SK-N-SH (cell line): ENCODE measurements around the gene GNS. TPM values are rescaled to one million over a fixed set of nuclear protein-coding genes. Genes with fewer than 3 reads are reported as not detected.

Source experiments
- CTCF ChIA-PET: fragments of 300-600, 350-600 bp; formaldehyde crosslinking; extraction: SDS; loops from one replicate; lab custom pipeline; 2021; lab: Yijun Ruan, JAX
- POLR2A ChIA-PET: fragments of 350-600 bp; sonication (Branson Sonifier 250); formaldehyde crosslinking; extraction: SDS; loops from one replicate; lab custom pipeline; 2020; ENCODE audit warnings: antibody characterized with exemption, inconsistent platforms; lab: Yijun Ruan, JAX
- DNase-seq: peaks from one replicate; pipeline ENCODE4 v3.0.0; 2012
- H2AFZ ChIP-seq: fragments of 200-600 bp; sonication (generic); 2 replicates; pipeline ENCODE4 v1.8.1; 2016; ENCODE audit warnings: antibody characterized with exemption, mild to moderate bottlenecking, low read depth
- H3F3A ChIP-seq: fragments of 200-600 bp; sonication (generic); replicated peaks from 2 replicates; pipeline ENCODE3; 2016; ENCODE audit warnings: antibody characterized with exemption, mild to moderate bottlenecking; ENCODE audit not compliant: insufficient read depth
- H3K27ac ChIP-seq, 2 experiments: fragments of 200-500 bp in 1 of 2; fragments of 200-600 bp in 1 of 2; sonication (Bioruptor generic) in 1 of 2; sonication (generic), shearing (Covaris generic) in 1 of 2; 2 replicates each; pipeline versions ENCODE4 v1.5.1 to v1.6.1; 2014 to 2016; ENCODE audit warnings: low read depth in 2 of 2, inconsistent platforms in 1 of 2, low read length in 1 of 2, mild to moderate bottlenecking in 1 of 2, mixed read lengths in 1 of 2
- H3K27me3 ChIP-seq: fragments of 200-600 bp; sonication (generic), shearing (Covaris generic); 2 replicates; pipeline ENCODE4 v1.6.1; 2016; ENCODE audit warnings: mixed run types; ENCODE audit not compliant: insufficient read depth
- H3K36me3 ChIP-seq, 2 experiments: fragments of 200-500 bp in 1 of 2; fragments of 200-600 bp in 1 of 2; sonication (Bioruptor generic) in 1 of 2; sonication (generic) in 1 of 2; replicated peaks in 1 of 2; 2 replicates each; pipeline versions ENCODE3 to v1.5.1; 2014 to 2016; ENCODE audit warnings: low read length in 1 of 2, mild to moderate bottlenecking in 1 of 2; ENCODE audit not compliant: insufficient read depth in 2 of 2, control insufficient read depth in 1 of 2
- H3K4me1 ChIP-seq, 2 experiments: fragments of 200-500 bp in 1 of 2; fragments of 200-600 bp in 1 of 2; sonication (Bioruptor generic) in 1 of 2; sonication (generic), shearing (Covaris generic) in 1 of 2; 2 replicates each; pipeline versions ENCODE4 v1.5.1 to v1.6.1; 2014 to 2016; ENCODE audit warnings: low read depth in 1 of 2, low read length in 1 of 2, mixed run types in 1 of 2; ENCODE audit not compliant: insufficient read depth in 2 of 2, control insufficient read depth in 1 of 2
- H3K4me2 ChIP-seq: fragments of 200-600 bp; sonication (generic), shearing (Covaris generic); 2 replicates; pipeline ENCODE4 v1.6.1; 2017; ENCODE audit warnings: mixed run types
- H3K4me3 ChIP-seq, 2 experiments: fragments of 200-500 bp in 1 of 2; fragments of 200-600 bp in 1 of 2; sonication (Bioruptor generic) in 1 of 2; sonication (generic), shearing (Covaris generic) in 1 of 2; 2 replicates each; pipeline versions ENCODE4 v1.5.1 to v1.8.1; 2014 to 2016; ENCODE audit warnings: low read depth in 2 of 2, inconsistent platforms in 1 of 2, low read length in 1 of 2, mild to moderate bottlenecking in 1 of 2, mixed read lengths in 1 of 2, moderate library complexity in 1 of 2
- H3K79me2 ChIP-seq: fragments of 200-600 bp; sonication (generic); 2 replicates; pipeline ENCODE4 v1.8.1; 2017; ENCODE audit warnings: mild to moderate bottlenecking; ENCODE audit not compliant: insufficient read depth
- H3K9ac ChIP-seq: fragments of 200-600 bp; sonication (generic); 2 replicates; pipeline ENCODE4 v1.6.1; 2017; ENCODE audit warnings: mixed run types
- H3K9me2 ChIP-seq: fragments of 200-600 bp; sonication (generic); 2 replicates; pipeline ENCODE4 v1.6.1; 2017; ENCODE audit warnings: mixed run types
- H3K9me3 ChIP-seq: fragments of 200-600 bp; sonication (generic); 2 replicates; pipeline ENCODE4 v1.6.1; 2017; ENCODE audit warnings: mixed run types, mild to moderate bottlenecking, moderate library complexity
- H4K20me1 ChIP-seq: fragments of 200-600 bp; sonication (generic); 2 replicates; pipeline ENCODE4 v1.6.1; 2017; ENCODE audit warnings: mild to moderate bottlenecking, mixed run types; ENCODE audit not compliant: insufficient read depth
- EZH2phosphoT487 ChIP-seq: fragments of 200-600 bp; sonication (generic); IDR thresholded peaks from 2 replicates; pipeline ENCODE4 v1.6.1; 2017; ENCODE audit warnings: low read depth, mixed run types, mild to moderate bottlenecking, antibody characterized with exemption, moderate library complexity, borderline replicate concordance
- FOXJ3 ChIP-seq: sonication (generic); formaldehyde crosslinking; IDR thresholded peaks from 2 replicates; pipeline ENCODE4 v1.5.1; 2020; ENCODE audit warnings: mild to moderate bottlenecking, missing genetic modification reagents
- GABPA ChIP-seq: IDR thresholded peaks from 2 replicates; pipeline ENCODE4 v1.4.0; 2012; ENCODE audit warnings: low read depth, mild to moderate bottlenecking
- MXI1 ChIP-seq: IDR thresholded peaks from 2 replicates; pipeline ENCODE4 v1.6.1; 2012; ENCODE audit warnings: mild to moderate bottlenecking, low read depth, low read length, improper control_type of control experiment
- NFIC ChIP-seq: IDR thresholded peaks from 2 replicates; pipeline ENCODE4 v1.4.0; 2012; ENCODE audit warnings: borderline replicate concordance
- NRF1 ChIP-seq: IDR thresholded peaks from 2 replicates; pipeline ENCODE4 v1.6.1; 2012; ENCODE audit warnings: low read depth, mild to moderate bottlenecking, low read length
- RCOR1 ChIP-seq: fragments of 150-350 bp; IDR thresholded peaks from 2 replicates; pipeline ENCODE4 v1.6.1; 2017; ENCODE audit warnings: antibody characterized with exemption, low read length
- RXRA ChIP-seq: IDR thresholded peaks from 2 replicates; pipeline ENCODE4 v1.4.0; 2012; ENCODE audit warnings: low read depth, mild to moderate bottlenecking, borderline replicate concordance
- TAF1 ChIP-seq: IDR thresholded peaks from 2 replicates; pipeline ENCODE4 v1.6.1; 2012; ENCODE audit warnings: low read depth, mild to moderate bottlenecking, low read length, moderate library complexity, borderline replicate concordance
- WGBS: methylation state at CpG from one replicate; pipeline ENCODE4 v1.1.6; 2017; ENCODE audit warnings: low lambda C conversion rate; 5-methylcytosine and 5-hydroxymethylcytosine counted together
- polyA plus RNA-seq, 3 experiments: library from polyadenylated mRNA; depleted of rRNA; stranded (reverse); fragments of >200 nt; gene quantifications; 2 replicates each; pipeline ENCODE4 v1.2.3, GENCODE V29; 2012
- TF ChIP-seq, protein P1 (sequence below): IDR thresholded peaks from 2 replicates; pipeline ENCODE4 v1.4.0; 2012; ENCODE audit warnings: low read depth
- TF ChIP-seq, protein P2 (sequence below): IDR thresholded peaks from 2 replicates; pipeline ENCODE4 v1.4.0; 2012; ENCODE audit warnings: low read depth, borderline replicate concordance
- TF ChIP-seq, protein P3 (sequence below): IDR thresholded peaks from 2 replicates; pipeline ENCODE4; 2012
- TF ChIP-seq, protein P4 (sequence below): fragments of 200-600 bp; sonication (generic); IDR thresholded peaks from 2 replicates; pipeline ENCODE4 v1.6.1; 2017; ENCODE audit warnings: antibody characterized with exemption, mild to moderate bottlenecking, moderate library complexity
- TF ChIP-seq, protein P5 (sequence below): IDR thresholded peaks from 2 replicates; pipeline ENCODE4 v1.6.1; 2012; ENCODE audit warnings: mild to moderate bottlenecking, low read depth, low read length, moderate library complexity
- TF ChIP-seq, protein P6 (sequence below): fragments of 150-350 bp; IDR thresholded peaks from 2 replicates; pipeline ENCODE4 v1.6.1; 2016; ENCODE audit warnings: mild to moderate bottlenecking, low read depth, low read length

Gene GNS
- polyA plus RNA-seq, 1 of the 3 experiments (the other 2 are of a cell fraction): 74.8 TPM

DNA sequence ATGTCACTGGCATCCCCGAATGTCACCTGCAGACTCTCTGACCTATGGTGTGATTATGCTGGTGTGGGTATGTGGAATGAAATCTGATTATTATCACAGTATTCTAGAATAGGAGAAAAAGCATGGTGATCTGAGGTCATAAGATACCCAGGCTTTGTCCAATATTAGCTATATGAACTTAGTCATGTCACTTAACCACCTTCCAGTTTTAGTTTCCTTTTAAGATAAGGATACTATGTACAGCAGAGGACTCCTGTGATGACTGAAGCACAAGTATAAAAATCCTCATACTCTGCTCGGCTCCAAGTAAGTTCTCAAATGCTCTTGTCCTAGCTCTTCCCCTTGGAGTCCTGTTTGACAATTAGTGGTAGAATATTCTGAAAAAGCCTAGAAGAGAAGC is 2.8 kb downstream of the GNS start (continued):
- TF ChIP-seq, protein P1, sequence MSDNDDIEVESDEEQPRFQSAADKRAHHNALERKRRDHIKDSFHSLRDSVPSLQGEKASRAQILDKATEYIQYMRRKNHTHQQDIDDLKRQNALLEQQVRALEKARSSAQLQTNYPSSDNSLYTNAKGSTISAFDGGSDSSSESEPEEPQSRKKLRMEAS: no peak
- TF ChIP-seq GABPA: no peak
- TF ChIP-seq, protein P2, sequence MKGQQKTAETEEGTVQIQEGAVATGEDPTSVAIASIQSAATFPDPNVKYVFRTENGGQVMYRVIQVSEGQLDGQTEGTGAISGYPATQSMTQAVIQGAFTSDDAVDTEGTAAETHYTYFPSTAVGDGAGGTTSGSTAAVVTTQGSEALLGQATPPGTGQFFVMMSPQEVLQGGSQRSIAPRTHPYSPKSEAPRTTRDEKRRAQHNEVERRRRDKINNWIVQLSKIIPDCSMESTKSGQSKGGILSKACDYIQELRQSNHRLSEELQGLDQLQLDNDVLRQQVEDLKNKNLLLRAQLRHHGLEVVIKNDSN: no peak
- no peak for TF ChIP-seq EZH2phosphoT487
- TF ChIP-seq, protein P3, sequence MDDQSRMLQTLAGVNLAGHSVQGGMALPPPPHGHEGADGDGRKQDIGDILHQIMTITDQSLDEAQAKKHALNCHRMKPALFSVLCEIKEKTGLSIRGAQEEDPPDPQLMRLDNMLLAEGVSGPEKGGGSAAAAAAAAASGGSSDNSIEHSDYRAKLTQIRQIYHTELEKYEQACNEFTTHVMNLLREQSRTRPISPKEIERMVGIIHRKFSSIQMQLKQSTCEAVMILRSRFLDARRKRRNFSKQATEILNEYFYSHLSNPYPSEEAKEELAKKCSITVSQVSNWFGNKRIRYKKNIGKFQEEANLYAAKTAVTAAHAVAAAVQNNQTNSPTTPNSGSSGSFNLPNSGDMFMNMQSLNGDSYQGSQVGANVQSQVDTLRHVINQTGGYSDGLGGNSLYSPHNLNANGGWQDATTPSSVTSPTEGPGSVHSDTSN: no peak
- no peak for TF ChIP-seq RCOR1
- no peak for TF ChIP-seq MXI1

DNA sequence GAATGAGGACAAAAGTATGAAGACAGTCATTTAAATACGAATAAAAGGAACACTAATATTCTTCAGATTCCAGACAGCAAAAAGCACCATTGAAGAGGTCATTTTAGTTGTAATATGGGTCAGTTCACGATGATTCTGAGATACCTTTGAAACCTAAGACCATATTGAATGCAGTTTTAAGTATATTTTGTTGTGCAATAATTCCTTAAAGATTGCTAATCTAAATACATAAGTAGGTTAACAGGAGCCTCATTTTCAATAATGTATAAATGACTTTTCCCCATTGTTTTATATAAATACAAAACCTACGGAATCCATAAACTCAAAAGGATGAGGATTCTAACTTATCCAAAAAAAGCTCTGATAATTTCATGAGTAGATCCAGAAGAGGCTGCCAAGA is 5.8 kb downstream of the GNS start:
- H3K79me2 ChIP-seq: peaks cover 46% of the 10 kb centered on the region
- H3K27me3 ChIP-seq: no peaks in the 10 kb centered on the region
- H3K4me1 ChIP-seq: peaks cover 3 to 5% of the 10 kb centered on the region in 2 experiments; a peak in 2 of 4 replicates
- no peak overlapping the region for H2AFZ ChIP-seq
- H3K27ac ChIP-seq: peak overlapping the region in 1 of 2 experiments; percentile 72; a peak in 2 of 4 replicates
- POLR2A ChIA-PET: no interaction called here
- peak overlapping the region; percentile 54 for H3K4me2 ChIP-seq
- H3K9ac ChIP-seq: peak overlapping the region; percentile 1; the same call in 1 of the 2 replicates
- no peaks in the 10 kb centered on the region for H3K9me3 ChIP-seq
- TF ChIP-seq, protein P4, sequence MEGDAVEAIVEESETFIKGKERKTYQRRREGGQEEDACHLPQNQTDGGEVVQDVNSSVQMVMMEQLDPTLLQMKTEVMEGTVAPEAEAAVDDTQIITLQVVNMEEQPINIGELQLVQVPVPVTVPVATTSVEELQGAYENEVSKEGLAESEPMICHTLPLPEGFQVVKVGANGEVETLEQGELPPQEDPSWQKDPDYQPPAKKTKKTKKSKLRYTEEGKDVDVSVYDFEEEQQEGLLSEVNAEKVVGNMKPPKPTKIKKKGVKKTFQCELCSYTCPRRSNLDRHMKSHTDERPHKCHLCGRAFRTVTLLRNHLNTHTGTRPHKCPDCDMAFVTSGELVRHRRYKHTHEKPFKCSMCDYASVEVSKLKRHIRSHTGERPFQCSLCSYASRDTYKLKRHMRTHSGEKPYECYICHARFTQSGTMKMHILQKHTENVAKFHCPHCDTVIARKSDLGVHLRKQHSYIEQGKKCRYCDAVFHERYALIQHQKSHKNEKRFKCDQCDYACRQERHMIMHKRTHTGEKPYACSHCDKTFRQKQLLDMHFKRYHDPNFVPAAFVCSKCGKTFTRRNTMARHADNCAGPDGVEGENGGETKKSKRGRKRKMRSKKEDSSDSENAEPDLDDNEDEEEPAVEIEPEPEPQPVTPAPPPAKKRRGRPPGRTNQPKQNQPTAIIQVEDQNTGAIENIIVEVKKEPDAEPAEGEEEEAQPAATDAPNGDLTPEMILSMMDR: no peak
- TF ChIP-seq, protein P2: no peak
- TF ChIP-seq FOXJ3 (no peak), RXRA (no peak), NRF1 (no peak), NFIC (no peak), TAF1 (no peak)
- TF ChIP-seq, protein P3: no peak
- TF ChIP-seq, protein P5, sequence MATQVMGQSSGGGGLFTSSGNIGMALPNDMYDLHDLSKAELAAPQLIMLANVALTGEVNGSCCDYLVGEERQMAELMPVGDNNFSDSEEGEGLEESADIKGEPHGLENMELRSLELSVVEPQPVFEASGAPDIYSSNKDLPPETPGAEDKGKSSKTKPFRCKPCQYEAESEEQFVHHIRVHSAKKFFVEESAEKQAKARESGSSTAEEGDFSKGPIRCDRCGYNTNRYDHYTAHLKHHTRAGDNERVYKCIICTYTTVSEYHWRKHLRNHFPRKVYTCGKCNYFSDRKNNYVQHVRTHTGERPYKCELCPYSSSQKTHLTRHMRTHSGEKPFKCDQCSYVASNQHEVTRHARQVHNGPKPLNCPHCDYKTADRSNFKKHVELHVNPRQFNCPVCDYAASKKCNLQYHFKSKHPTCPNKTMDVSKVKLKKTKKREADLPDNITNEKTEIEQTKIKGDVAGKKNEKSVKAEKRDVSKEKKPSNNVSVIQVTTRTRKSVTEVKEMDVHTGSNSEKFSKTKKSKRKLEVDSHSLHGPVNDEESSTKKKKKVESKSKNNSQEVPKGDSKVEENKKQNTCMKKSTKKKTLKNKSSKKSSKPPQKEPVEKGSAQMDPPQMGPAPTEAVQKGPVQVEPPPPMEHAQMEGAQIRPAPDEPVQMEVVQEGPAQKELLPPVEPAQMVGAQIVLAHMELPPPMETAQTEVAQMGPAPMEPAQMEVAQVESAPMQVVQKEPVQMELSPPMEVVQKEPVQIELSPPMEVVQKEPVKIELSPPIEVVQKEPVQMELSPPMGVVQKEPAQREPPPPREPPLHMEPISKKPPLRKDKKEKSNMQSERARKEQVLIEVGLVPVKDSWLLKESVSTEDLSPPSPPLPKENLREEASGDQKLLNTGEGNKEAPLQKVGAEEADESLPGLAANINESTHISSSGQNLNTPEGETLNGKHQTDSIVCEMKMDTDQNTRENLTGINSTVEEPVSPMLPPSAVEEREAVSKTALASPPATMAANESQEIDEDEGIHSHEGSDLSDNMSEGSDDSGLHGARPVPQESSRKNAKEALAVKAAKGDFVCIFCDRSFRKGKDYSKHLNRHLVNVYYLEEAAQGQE: no peak
- TF ChIP-seq, protein P1: no peak
- TF ChIP-seq, protein P6, sequence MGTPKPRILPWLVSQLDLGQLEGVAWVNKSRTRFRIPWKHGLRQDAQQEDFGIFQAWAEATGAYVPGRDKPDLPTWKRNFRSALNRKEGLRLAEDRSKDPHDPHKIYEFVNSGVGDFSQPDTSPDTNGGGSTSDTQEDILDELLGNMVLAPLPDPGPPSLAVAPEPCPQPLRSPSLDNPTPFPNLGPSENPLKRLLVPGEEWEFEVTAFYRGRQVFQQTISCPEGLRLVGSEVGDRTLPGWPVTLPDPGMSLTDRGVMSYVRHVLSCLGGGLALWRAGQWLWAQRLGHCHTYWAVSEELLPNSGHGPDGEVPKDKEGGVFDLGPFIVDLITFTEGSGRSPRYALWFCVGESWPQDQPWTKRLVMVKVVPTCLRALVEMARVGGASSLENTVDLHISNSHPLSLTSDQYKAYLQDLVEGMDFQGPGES: no peak
- H4K20me1 ChIP-seq: no peaks in the 10 kb centered on the region
- CTCF ChIA-PET: no interaction called here
- peaks cover 8 to 29% of the 10 kb centered on the region in 2 experiments for H3K36me3 ChIP-seq
- 89% methylated on average over 3 of the region's 3 CpGs for WGBS
- no peaks in the 10 kb centered on the region for H3K9me2 ChIP-seq
- H3K4me3 ChIP-seq: no peak overlapping the region
- no peak for DNase-seq
- H3F3A ChIP-seq: peaks cover 24% of the 10 kb centered on the region
